Liver (tissue), 3 donors: Measurements from ENCODE around the gene CCDC92B.

Experiments used
- FOXA1 ChIP-seq: IDR thresholded peaks from 2 replicates; pipeline ENCODE4 v1.6.1; 2016; ENCODE audit warnings: antibody characterized with exemption
- YY1 ChIP-seq: IDR thresholded peaks from 2 replicates; pipeline ENCODE4 v1.6.1; 2016; ENCODE audit warnings: antibody characterized with exemption, mild to moderate bottlenecking
- TF ChIP-seq, protein P1 (sequence below): IDR thresholded peaks from 2 replicates; pipeline ENCODE4 v1.6.1; 2016; ENCODE audit warnings: antibody characterized with exemption
- TF ChIP-seq, protein P2 (sequence below): fragments of 150-350 bp; IDR thresholded peaks from 2 replicates; pipeline ENCODE4 v1.5.1; 2017; ENCODE audit warnings: improper control_type of control experiment, low read depth, low read length; ENCODE audit not compliant: missing input control
- TF ChIP-seq, protein P3 (sequence below): IDR thresholded peaks from 2 replicates; pipeline ENCODE4 v1.6.1; 2016; ENCODE audit warnings: antibody characterized with exemption, mild to moderate bottlenecking
- donor health status: healthy.
- donor health status: healthy.

DNA sequence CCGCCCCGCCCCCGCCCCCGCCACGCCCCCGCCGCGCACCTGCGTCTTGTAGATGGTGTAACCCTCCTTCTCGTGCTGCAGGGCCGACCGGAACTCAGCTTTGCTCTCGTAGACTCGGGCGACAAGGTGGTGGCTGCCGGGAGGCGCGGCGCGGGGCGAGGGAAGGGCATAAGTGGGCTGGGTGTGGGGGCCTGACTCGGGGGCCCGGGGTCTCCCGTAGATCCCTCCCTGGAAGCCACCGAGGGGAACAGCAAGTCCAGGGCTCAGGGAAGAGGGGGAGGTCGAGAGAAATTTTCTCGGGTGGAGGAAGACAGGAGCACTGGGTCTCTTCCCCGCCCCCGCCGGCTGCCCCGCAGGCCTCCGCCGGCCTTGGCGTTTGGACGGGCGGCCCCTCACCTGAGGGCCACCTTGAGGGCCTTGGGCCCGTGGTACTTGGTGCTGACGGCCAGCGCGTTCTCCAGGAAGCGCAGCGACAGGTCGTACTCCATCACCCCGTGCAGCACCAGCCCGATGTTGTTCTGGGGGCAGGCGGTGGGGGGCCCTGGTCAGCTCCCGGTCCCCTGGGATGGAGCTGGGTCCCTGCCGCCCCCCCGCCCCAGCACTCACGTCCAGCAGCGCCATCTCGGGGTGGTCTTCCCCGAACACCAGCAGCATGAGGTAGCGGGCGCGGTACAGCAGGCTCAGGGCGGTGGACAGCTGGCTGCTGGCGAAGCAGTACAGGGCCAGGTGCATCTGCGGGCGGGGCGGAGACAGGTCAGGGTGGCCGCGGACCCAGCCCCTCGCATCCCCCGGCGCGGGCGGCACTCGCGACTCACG is 57.3 kb downstream of the CCDC92B start:
- TF ChIP-seq, protein P1, sequence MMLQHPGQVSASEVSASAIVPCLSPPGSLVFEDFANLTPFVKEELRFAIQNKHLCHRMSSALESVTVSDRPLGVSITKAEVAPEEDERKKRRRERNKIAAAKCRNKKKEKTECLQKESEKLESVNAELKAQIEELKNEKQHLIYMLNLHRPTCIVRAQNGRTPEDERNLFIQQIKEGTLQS, result no peak
- no peak for TF ChIP-seq FOXA1
- TF ChIP-seq, protein P2, sequence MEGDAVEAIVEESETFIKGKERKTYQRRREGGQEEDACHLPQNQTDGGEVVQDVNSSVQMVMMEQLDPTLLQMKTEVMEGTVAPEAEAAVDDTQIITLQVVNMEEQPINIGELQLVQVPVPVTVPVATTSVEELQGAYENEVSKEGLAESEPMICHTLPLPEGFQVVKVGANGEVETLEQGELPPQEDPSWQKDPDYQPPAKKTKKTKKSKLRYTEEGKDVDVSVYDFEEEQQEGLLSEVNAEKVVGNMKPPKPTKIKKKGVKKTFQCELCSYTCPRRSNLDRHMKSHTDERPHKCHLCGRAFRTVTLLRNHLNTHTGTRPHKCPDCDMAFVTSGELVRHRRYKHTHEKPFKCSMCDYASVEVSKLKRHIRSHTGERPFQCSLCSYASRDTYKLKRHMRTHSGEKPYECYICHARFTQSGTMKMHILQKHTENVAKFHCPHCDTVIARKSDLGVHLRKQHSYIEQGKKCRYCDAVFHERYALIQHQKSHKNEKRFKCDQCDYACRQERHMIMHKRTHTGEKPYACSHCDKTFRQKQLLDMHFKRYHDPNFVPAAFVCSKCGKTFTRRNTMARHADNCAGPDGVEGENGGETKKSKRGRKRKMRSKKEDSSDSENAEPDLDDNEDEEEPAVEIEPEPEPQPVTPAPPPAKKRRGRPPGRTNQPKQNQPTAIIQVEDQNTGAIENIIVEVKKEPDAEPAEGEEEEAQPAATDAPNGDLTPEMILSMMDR, result no peak
- no peak for TF ChIP-seq YY1
- TF ChIP-seq, protein P3, sequence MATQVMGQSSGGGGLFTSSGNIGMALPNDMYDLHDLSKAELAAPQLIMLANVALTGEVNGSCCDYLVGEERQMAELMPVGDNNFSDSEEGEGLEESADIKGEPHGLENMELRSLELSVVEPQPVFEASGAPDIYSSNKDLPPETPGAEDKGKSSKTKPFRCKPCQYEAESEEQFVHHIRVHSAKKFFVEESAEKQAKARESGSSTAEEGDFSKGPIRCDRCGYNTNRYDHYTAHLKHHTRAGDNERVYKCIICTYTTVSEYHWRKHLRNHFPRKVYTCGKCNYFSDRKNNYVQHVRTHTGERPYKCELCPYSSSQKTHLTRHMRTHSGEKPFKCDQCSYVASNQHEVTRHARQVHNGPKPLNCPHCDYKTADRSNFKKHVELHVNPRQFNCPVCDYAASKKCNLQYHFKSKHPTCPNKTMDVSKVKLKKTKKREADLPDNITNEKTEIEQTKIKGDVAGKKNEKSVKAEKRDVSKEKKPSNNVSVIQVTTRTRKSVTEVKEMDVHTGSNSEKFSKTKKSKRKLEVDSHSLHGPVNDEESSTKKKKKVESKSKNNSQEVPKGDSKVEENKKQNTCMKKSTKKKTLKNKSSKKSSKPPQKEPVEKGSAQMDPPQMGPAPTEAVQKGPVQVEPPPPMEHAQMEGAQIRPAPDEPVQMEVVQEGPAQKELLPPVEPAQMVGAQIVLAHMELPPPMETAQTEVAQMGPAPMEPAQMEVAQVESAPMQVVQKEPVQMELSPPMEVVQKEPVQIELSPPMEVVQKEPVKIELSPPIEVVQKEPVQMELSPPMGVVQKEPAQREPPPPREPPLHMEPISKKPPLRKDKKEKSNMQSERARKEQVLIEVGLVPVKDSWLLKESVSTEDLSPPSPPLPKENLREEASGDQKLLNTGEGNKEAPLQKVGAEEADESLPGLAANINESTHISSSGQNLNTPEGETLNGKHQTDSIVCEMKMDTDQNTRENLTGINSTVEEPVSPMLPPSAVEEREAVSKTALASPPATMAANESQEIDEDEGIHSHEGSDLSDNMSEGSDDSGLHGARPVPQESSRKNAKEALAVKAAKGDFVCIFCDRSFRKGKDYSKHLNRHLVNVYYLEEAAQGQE, result no peak
